GM21737 (cell line): ENCODE measurements around the gene RAD52.

Experiments used
- ATAC-seq: cut with Tn5 transposase; IDR thresholded peaks from one replicate; pipeline ENCODE4 v1.9.1; 2021; ENCODE audit warnings: mild to moderate bottlenecking, moderate library complexity; ENCODE audit not compliant: unreplicated experiment

Gene RAD52

GRCh38 chr12:916240-916639 is 33.3 kb downstream of the RAD52 start:
- ATAC-seq, result no peak

- ATAC-seq, result no peak
Observed at GRCh38 chr12:915090-915489, 34.4 kb downstream of the RAD52 start.

GRCh38 chr12:913919-914698 is 35.4 kb downstream of the RAD52 start:
- ATAC-seq, result no peak

- ATAC-seq, result no peak
Observed at GRCh38 chr12:912466-913235, 36.8 kb downstream of the RAD52 start.

- ATAC-seq, result no peak
Observed at GRCh38 chr12:911191-911826, 38.2 kb downstream of the RAD52 start.

GRCh38 chr12:910416-910815 is 39.1 kb downstream of the RAD52 start:
- no peak for ATAC-seq

GRCh38 chr12:909861-910260 is 39.6 kb downstream of the RAD52 start:
- ATAC-seq, result no peak

- no peak for ATAC-seq
Observed at GRCh38 chr12:907413-908185, 41.9 kb downstream of the RAD52 start.

- ATAC-seq, result no peak
Observed at GRCh38 chr12:906062-906585, 43.4 kb downstream of the RAD52 start.

- no peak for ATAC-seq
Observed at GRCh38 chr12:905261-906031, 44.0 kb downstream of the RAD52 start.

- ATAC-seq, result no peak
Observed at GRCh38 chr12:904010-904414, 45.5 kb downstream of the RAD52 start.

- no peak for ATAC-seq
Observed at GRCh38 chr12:903055-903454, 46.4 kb downstream of the RAD52 start.

- ATAC-seq, result no peak
Observed at GRCh38 chr12:902581-902980, 46.9 kb downstream of the RAD52 start.

- ATAC-seq, result no peak
Observed at GRCh38 chr12:897386-897785, 52.1 kb downstream of the RAD52 start.

GRCh38 chr12:896031-896430 is 53.5 kb downstream of the RAD52 start:
- ATAC-seq, result no peak

GRCh38 chr12:894226-894625 is 55.3 kb downstream of the RAD52 start:
- ATAC-seq, result no peak

- no peak for ATAC-seq
Observed at GRCh38 chr12:886206-886605, 63.3 kb downstream of the RAD52 start.

GRCh38 chr12:885701-886100 is 63.8 kb downstream of the RAD52 start:
- ATAC-seq, result no peak

- no peak for ATAC-seq
Observed at GRCh38 chr12:884746-885414, 64.6 kb downstream of the RAD52 start.

GRCh38 chr12:880656-881055 is 68.8 kb downstream of the RAD52 start:
- no peak for ATAC-seq
